Stomach (tissue), 4 donors: ENCODE results near the gene DPH5.
A peak's percentile ranks its signal among the peaks of the same experiment; 100 is the strongest.
"Not testable (repeated sequence)": the region's sequence is repeated elsewhere in the genome, so short reads cannot be mapped to it uniquely, and the experiment has no call there.

Experiments
- CTCF ChIP-seq, 7 experiments: fragments of 450-650 bp in 4 of 7; fragments of 200-600 bp in 3 of 7; sonication (generic) in 3 of 7; IDR thresholded peaks; one replicate each; pipeline ENCODE4 v1.5.1; 2016 to 2019; ENCODE audit warnings: antibody characterized with exemption in 7 of 7, control low read depth in 2 of 7, mild to moderate bottlenecking in 1 of 7
- EP300 ChIP-seq: sonication (generic); formaldehyde crosslinking; IDR thresholded peaks from one replicate; pipeline ENCODE4 v1.6.1; 2017; ENCODE audit warnings: antibody characterized with exemption
- POLR2A ChIP-seq, 4 donors: fragments of 450-650 bp; IDR thresholded peaks; one replicate each; pipeline ENCODE4 v1.6.1; 2016; ENCODE audit warnings: antibody characterized with exemption in 4 of 4, control low read depth in 2 of 4, mild to moderate bottlenecking in 1 of 4, moderate library complexity in 1 of 4
- POLR2AphosphoS5 ChIP-seq, 3 donors: sonication (generic); formaldehyde crosslinking; IDR thresholded peaks; one replicate each; pipeline ENCODE4 v1.6.1; 2016; ENCODE audit warnings: antibody characterized with exemption in 3 of 3

- not testable (repeated sequence) for TF ChIP-seq CTCF (IDR thresholded peaks at IDR 0.05); POLR2A (IDR thresholded peaks at IDR 0.05); EP300
- peak in 1 of 3 donors; percentile 28 for TF ChIP-seq POLR2AphosphoS5 (IDR thresholded peaks at IDR 0.05)
Observed at GRCh38 chr1:100949515-100950158, 75.9 kb downstream of the DPH5 start.
